NT2/D1 (cell line): Measurements from ENCODE around the gene LRMDA.

Experiments
- DNase-seq: peaks from one replicate; pipeline ENCODE4 v3.0.0-alpha.2; 2011; ENCODE audit warnings: low read depth, low spot score
- H3K27me3 ChIP-seq: 2 replicates; pipeline ENCODE4 v1.6.0; 2011; ENCODE audit warnings: mild to moderate bottlenecking; ENCODE audit not compliant: insufficient read length, insufficient read depth
- H3K36me3 ChIP-seq: 2 replicates; pipeline ENCODE4 v1.6.1; 2011; ENCODE audit warnings: mild to moderate bottlenecking, low read length, mixed read lengths; ENCODE audit not compliant: insufficient read depth, insufficient read length
- H3K4me1 ChIP-seq: 2 replicates; pipeline ENCODE4 v1.5.1; 2011; ENCODE audit not compliant: insufficient read depth, insufficient read length
- H3K4me3 ChIP-seq: 2 replicates; pipeline ENCODE4 v1.5.1; 2011; ENCODE audit warnings: low read depth; ENCODE audit not compliant: insufficient read length
- H3K9ac ChIP-seq: 2 replicates; pipeline ENCODE4 v1.6.0; 2011; ENCODE audit warnings: low read depth; ENCODE audit not compliant: insufficient read length
- H3K9me3 ChIP-seq: 2 replicates; pipeline ENCODE4 v1.5.1; 2011; ENCODE audit warnings: mild to moderate bottlenecking, low read length; ENCODE audit not compliant: insufficient read depth
- SUZ12 ChIP-seq: IDR thresholded peaks from 2 replicates; pipeline ENCODE4 v1.6.1; 2011; ENCODE audit not compliant: insufficient read length, insufficient read depth; ENCODE audit errors: extremely low read depth
- YY1 ChIP-seq: IDR thresholded peaks from 2 replicates; pipeline ENCODE4 v1.6.1; 2011; ENCODE audit not compliant: insufficient read length, insufficient read depth
- ZNF274 ChIP-seq: IDR thresholded peaks from 2 replicates; pipeline ENCODE4 v1.6.1; 2011; ENCODE audit warnings: mild to moderate bottlenecking, low read depth, low read length

The LRMDA gene

DNA sequence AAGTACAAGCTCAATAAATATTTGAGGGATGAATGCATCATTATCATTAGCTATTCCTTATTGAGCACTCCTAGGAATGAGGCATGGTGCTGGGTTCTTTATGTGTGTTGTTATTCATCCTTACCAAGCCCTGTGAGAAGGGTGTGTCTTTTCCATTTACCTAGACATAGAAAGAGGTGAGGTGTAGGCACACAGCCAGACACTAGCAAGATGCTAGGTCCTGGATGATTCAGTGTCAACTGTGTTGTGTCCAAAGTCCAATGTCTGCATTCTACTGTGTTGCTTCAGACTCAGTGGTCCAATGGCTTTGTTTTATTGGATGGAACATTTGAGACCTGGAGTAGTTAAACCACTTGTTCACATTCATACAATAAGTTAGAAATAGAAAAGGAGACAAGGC, 605.5 kb downstream of the LRMDA start:
- H3K4me1 ChIP-seq, result no peaks in the 10 kb centered on the region
- H3K9ac ChIP-seq, result no peak overlapping the region
- no peaks in the 10 kb centered on the region for H3K36me3 ChIP-seq
- H3K27me3 ChIP-seq, result no peaks in the 10 kb centered on the region
- peaks cover 31% of the 10 kb centered on the region for H3K9me3 ChIP-seq
- DNase-seq, result no peak
- TF ChIP-seq SUZ12, result no peak
- no peak for TF ChIP-seq YY1
- TF ChIP-seq ZNF274, result no peak
- no peak overlapping the region for H3K4me3 ChIP-seq

DNA sequence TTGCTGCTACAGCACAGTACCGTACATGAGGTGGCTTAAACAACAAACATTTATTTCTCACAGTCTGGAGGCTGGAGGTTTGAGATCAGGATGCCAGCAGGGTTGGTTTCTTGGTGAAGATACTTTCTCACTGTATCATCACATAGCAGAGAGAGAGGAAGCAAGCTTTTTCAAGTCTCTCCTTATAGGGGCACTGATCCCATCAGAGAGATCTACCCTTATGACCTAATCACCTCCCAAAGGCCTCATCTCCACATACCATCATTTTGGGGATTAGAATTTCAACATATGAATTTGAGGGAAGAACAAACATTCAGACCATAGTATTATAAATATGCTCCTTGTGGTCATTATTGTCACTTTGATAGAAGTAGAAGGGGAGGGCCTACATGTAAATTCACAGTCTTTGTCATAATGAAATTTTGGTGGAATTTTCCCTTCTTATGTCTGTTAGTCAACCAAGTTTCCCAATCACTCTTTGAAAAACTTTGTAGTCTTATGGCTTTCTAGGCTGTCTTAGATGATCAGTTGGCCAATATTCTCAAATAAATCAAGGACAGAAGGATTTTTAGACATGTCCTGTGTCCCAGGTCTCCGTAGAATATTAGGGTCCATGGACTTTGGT, 606.2 kb downstream of the LRMDA start:
- H3K4me1 ChIP-seq, result no peaks in the 10 kb centered on the region
- H3K9me3 ChIP-seq, result peaks cover 31% of the 10 kb centered on the region
- DNase-seq, result no peak
- H3K4me3 ChIP-seq, result no peak overlapping the region
- no peak for TF ChIP-seq ZNF274
- TF ChIP-seq SUZ12, result no peak
- TF ChIP-seq YY1, result no peak
- no peaks in the 10 kb centered on the region for H3K27me3 ChIP-seq
- H3K9ac ChIP-seq, result no peak overlapping the region
- H3K36me3 ChIP-seq, result no peaks in the 10 kb centered on the region

DNA sequence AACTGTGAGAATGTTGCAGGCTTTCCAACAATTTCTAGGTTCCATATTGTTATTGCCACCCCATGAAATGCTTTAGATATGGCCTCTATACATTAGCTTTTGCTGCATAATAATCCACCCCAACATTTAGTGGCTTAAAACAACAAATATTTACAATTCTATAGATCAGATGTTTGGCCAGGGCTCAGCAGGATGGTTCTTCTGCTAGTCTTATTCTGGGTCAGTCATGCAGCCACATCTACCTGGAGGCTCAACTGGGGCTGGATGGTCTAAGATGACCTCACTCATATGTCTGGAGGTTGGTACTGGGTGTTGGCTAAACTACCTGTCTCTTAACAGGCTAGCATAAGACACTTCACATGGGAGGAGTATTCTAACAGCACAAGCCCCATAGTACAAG, 607.3 kb downstream of the LRMDA start:
- peaks cover 31% of the 10 kb centered on the region for H3K9me3 ChIP-seq
- H3K9ac ChIP-seq, result no peak overlapping the region
- DNase-seq, result no peak
- TF ChIP-seq SUZ12 (no peak), ZNF274 (no peak), YY1 (no peak)
- no peaks in the 10 kb centered on the region for H3K36me3 ChIP-seq
- no peaks in the 10 kb centered on the region for H3K4me1 ChIP-seq
- H3K27me3 ChIP-seq, result no peaks in the 10 kb centered on the region
- no peak overlapping the region for H3K4me3 ChIP-seq

DNA sequence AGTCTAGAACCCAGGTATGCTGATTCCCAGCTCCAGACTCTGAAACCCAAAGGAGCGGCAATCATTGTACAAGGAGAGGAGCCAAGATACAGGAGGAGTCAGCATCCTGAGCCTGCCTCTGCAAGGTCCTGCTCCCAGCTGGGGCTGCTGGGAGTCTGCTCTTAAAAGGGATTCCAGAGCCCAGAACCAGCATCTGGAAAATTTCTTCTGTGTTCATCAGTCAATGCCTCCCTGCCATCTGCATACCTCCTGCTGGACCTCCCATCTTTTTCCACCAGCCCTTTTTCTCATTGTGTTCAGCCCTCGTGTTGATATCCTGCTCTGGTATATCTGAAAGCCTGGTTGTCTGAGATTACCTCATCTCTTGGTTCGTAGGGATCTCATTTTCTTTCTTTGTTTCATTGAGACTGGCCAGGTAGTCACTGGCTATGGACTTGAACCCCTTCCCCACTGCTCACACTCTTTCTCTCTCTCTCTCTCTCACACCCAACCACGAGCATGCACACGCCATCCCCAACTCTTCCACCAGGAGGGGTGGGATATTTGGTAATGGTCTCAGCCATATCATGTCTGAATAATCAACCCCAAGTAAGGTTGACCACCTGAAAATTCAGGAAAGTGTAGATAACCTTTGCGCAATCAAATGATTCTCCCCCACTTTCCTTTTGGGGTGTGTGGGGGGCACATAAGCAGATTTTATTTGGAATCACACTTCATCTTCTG, 608.8 kb downstream of the LRMDA start:
- TF ChIP-seq SUZ12 (no peak), YY1 (no peak), ZNF274 (no peak)

DNA sequence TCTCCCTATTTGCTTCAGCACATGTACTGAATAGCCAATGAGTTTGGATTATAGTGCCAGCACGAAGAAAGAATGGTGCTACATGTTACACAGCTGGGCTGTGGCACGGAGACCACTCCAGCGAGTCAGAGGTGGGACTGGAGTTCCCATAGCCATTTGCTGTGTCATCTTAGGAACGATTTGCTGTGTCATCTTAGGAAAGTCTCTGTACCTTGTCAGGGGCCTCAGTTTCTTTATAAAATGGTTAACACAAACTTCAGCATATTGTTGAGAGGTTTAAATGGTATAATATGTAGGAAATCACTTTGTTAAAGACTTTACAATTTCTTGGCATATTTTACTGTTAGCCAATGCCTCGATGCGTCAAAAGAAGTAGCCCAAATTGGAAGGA, 609.4 kb downstream of the LRMDA start:
- no peaks in the 10 kb centered on the region for H3K4me1 ChIP-seq
- H3K36me3 ChIP-seq, result no peaks in the 10 kb centered on the region
- H3K4me3 ChIP-seq, result no peak overlapping the region
- H3K9ac ChIP-seq, result no peak overlapping the region
- H3K27me3 ChIP-seq, result peaks cover 13% of the 10 kb centered on the region
- no peak for DNase-seq
- TF ChIP-seq YY1 (no peak), ZNF274 (no peak), SUZ12 (no peak)
- peaks cover 31% of the 10 kb centered on the region for H3K9me3 ChIP-seq

More for the DNA sequence above, 608.8 kb downstream of the LRMDA start:
- H3K4me3 ChIP-seq, result no peak overlapping the region
- DNase-seq, result no peak
- H3K9ac ChIP-seq, result no peak overlapping the region
- peaks cover 8% of the 10 kb centered on the region for H3K27me3 ChIP-seq
- no peaks in the 10 kb centered on the region for H3K4me1 ChIP-seq
- peaks cover 31% of the 10 kb centered on the region for H3K9me3 ChIP-seq
- H3K36me3 ChIP-seq, result no peaks in the 10 kb centered on the region

DNA sequence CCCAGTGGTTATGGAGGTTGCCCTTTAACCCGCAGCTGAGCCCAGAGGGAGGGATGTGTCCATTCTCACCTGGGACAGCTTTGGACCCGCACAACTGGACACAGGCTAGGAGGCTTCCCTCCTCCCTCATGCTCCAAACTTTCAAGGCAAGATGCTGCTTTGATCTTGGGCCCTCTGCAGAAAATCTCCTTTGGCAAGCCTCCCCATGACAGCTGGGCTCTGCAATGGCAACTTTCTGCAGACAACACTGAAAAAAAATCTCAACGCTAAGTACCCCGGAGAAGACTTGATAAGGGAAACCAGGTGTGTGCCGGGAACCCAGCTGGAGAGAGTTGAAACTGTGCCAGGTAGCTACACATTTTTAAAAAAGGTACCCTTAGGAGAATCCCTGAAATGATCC, 610.1 kb downstream of the LRMDA start:
- H3K4me3 ChIP-seq, result no peak overlapping the region
- H3K9me3 ChIP-seq, result peaks cover 31% of the 10 kb centered on the region
- no peaks in the 10 kb centered on the region for H3K36me3 ChIP-seq
- peaks cover 14% of the 10 kb centered on the region for H3K27me3 ChIP-seq
- no peaks in the 10 kb centered on the region for H3K4me1 ChIP-seq
- H3K9ac ChIP-seq, result no peak overlapping the region
- TF ChIP-seq YY1, result no peak
- TF ChIP-seq SUZ12, result no peak
- TF ChIP-seq ZNF274, result no peak
- DNase-seq, result no peak

DNA sequence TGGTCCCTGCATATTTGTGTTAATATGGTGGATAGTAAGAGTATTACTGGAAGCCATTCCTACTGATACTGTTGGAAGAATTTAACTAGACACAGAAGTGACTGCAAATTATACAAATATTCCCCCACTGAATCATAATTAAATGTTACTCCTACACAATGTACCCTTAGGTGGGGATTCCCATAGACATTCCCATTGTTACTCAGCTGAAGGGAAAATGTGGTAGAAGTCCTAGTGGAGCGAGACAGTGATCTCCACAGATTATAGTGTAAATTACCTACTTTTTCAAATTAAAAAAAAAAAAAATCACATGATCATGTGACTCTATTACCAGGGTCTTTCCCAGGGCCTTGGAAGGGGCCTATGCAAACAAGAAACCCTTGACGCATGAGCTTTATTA, 611.8 kb downstream of the LRMDA start:
- DNase-seq, result no peak
- Histone ChIP-seq H3K9me3 (peaks cover 26% of the 10 kb centered on the region), H3K36me3 (no peaks in the 10 kb centered on the region), H3K9ac (no peak overlapping the region), H3K4me3 (no peak overlapping the region), H3K27me3 (peaks cover 14% of the 10 kb centered on the region), H3K4me1 (no peaks in the 10 kb centered on the region)
- TF ChIP-seq ZNF274 (no peak), SUZ12 (no peak), YY1 (no peak)
